Caki2 (cell line): ENCODE measurements around the gene MCOLN1. TPM values are rescaled to one million over a fixed set of nuclear protein-coding genes. Genes with fewer than 3 reads are reported as not detected.

Source experiments
- DNase-seq: peaks from one replicate; pipeline ENCODE4 v3.0.0-alpha.2; 2015; ENCODE audit warnings: low read depth
- in situ Hi-C: cut with HindIII; loops from 2 replicates; pipeline ENCODE4 v1.10.0; 2016; ENCODE audit warnings: low sequenced_read_pairs, low pct_unique_long_range_greater_than_20kb, mixed read lengths
- total RNA-seq: library from RNA; depleted of rRNA; stranded (reverse); fragments of >200 nt; shearing (Covaris generic); gene quantifications from 2 replicates; pipeline ENCODE4 v1.2.3, GENCODE V29; 2014; ENCODE audit warnings: low replicate concordance

Gene MCOLN1
- total RNA-seq, 1 experiment from 2014 or later: 3.2 TPM

DNA sequence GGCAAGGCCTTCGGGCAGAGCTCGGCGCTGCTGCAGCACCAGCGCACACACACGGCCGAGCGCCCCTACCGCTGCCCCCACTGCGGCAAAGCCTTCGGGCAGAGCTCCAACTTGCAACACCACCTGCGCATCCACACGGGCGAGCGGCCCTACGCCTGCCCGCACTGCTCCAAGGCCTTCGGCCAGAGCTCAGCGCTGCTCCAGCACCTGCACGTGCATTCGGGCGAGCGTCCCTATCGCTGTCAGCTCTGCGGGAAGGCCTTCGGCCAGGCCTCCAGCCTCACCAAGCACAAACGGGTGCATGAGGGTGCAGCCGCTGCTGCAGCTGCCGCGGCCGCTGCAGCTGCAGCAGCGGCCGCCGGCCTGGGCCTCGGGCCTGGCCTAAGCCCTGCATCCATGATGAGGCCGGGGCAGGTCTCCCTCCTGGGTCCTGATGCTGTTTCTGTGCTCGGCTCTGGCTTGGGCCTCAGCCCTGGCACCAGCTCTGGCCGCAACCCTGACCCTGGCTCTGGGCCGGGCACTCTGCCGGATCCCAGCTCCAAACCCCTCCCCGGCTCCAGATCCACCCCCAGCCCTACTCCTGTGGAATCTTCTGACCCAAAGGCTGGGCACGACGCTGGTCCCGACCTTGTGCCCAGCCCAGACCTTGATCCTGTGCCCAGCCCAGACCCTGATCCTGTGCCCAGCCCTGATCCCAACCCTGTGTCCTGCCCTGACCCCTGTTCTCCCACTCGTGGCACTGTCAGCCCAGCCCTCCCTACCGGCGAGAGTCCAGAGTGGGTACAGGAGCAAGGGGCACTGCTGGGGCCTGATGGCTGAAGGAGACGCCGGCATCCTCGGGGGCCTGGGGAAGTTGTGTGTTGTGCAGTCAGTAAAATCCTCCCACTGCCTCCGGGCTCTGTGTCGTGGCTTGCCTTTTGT lies 2.0 kb upstream of the MCOLN1 start:
- in situ Hi-C loops: no loop called here
- DNase-seq: no peak

- in situ Hi-C loops: no loop called here
These were observed 813 bp upstream of the MCOLN1 start for GRCh38 chr19:7521551-7522071.

GRCh38 chr19:7522923-7523667 lies 671 bp downstream of the MCOLN1 start:
- in situ Hi-C loops: no loop called here
- DNase-seq: no peak

More at GRCh38 chr19:7521551-7522071, 813 bp upstream of the MCOLN1 start:
- no peak for DNase-seq

DNA sequence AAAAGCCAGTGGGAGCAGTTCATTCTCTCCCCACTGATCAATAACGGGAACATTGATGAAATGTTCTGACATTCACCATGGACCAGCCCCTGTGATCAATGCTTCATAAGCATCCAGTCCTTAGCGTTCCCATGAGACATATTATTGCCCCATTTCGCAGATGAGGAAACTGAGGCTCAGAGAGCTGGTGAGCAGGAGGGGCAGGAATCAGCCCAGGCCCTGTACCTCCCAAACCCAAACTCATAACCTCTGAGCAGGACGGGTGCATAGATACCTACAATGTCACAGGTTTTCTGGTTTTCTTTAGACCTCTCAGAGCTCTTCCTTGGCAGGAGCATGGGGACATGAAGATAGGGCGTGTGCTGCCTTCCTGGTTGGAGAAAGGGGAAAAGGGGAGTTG lies 2.1 kb downstream of the MCOLN1 start:
- no peak for DNase-seq
- in situ Hi-C loops: no loop called here

- in situ Hi-C loops: no loop called here
- no peak for DNase-seq
These were observed 2.7 kb downstream of the MCOLN1 start for GRCh38 chr19:7524992-7525739.

GRCh38 chr19:7526059-7526929 lies 3.9 kb downstream of the MCOLN1 start:
- no peak for DNase-seq
- in situ Hi-C loops: no loop called here

DNA sequence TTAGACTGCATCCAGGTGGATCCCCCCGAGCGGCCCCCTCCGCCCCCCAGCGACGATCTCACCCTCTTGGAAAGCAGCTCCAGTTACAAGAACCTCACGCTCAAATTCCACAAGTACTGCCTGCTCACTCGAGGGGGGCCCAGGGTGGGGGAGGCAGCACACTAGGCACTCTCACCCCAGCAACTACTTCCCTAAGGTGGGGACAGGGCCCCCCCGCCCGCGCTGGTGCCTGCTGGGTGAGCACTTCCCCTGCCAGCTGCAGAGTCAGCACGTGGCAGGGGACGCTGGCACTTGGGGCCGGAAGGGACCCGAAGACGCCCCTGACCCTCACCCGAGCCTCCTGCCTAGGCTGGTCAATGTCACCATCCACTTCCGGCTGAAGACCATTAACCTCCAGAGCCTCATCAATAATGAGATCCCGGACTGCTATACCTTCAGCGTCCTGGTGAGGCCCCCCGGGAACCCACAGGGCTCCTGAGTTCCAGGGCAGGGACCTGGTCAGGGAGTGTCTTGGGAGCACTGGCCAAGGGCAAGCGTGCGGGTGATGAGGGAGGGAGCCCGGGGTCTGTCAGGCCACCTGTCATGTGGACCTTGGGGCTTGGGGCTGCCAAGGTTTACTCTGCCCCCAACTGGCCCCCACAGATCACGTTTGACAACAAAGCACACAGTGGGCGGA lies 5.2 kb downstream of the MCOLN1 start:
- no peak for DNase-seq
- in situ Hi-C loops: no loop called here

DNA sequence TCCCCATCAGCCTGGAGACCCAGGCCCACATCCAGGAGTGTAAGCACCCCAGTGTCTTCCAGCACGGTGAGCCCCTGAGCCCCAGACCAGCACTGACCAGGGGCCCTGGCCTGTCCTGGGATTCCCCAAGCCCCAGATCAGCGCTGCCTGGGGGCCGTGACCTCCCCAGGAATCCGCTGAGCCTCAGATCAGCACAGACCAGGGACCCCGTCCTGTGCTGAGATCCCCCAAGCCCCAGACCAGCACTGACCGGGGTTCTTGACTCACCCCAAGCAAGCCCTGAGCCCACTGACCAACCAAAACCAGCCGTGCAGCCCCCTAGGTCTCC lies 5.7 kb downstream of the MCOLN1 start:
- DNase-seq: no peak
- in situ Hi-C loops: no loop called here

DNA sequence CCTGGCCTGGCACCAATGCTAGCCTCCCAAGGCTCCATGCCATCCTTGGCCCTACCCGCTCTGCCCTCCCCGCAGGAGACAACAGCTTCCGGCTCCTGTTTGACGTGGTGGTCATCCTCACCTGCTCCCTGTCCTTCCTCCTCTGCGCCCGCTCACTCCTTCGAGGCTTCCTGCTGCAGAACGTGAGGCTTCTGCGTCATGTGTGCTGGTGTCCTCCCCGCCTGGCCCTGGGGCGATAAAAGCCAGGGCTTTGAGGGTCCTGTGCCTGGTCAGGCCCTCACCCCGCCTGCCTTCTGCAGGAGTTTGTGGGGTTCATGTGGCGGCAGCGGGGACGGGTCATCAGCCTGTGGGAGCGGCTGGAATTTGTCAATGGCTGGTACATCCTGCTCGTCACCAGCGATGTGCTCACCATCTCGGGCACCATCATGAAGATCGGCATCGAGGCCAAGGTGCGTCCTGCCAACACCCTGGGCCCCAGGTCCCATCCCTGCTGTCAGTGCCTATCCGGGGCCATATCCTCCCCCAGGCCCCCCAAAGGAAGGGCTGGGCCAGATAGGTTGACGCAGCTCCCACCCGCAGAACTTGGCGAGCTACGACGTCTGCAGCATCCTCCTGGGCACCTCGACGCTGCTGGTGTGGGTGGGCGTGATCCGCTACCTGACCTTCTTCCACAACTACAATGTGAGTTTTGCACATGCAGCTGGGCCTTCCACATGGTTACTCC lies 6.3 kb downstream of the MCOLN1 start:
- no peak for DNase-seq
- in situ Hi-C loops: no loop called here

GRCh38 chr19:7529246-7529600 lies 6.8 kb downstream of the MCOLN1 start:
- in situ Hi-C loops: no loop called here
- no peak for DNase-seq

- no peak for DNase-seq
- in situ Hi-C loops: no loop called here
These were observed 7.4 kb downstream of the MCOLN1 start for GRCh38 chr19:7529610-7530490.

- in situ Hi-C loops: no loop called here
- no peak for DNase-seq
These were observed 11.0 kb downstream of the MCOLN1 start for GRCh38 chr19:7533281-7533885.

DNA sequence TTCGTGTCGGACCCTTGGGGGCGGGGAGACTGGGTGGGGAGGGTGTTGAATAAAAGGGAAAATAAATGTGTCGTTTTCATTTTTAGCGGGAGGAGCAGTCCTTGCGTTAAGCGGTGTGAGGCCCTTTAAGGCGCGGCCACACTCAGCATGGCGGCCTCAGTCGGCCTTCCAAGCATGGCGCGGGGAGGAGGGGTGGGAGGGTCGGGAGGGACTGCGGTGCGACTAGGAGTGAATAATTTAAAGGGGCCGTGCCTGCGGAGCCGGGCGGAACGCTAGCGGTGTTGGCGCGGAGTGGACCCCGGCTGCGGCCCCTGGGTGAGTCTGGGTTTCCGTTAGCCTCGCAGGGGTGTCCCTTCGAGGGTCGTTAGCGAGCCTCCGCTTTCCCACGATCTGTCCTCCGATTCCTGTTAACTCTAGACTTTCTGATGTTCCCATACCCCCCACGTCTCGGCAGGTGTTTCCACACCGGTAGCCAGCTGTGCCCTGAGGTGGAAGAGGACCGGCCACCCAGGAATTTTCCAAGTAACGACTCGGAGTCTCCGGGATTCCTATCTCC lies 11.6 kb downstream of the MCOLN1 start:
- peak; percentile 37 for DNase-seq
- in situ Hi-C loops: no loop called here

GRCh38 chr19:7534531-7535046 lies 12.2 kb downstream of the MCOLN1 start:
- DNase-seq: peak; percentile 61
- in situ Hi-C loops: no loop called here
